H1 (cell line): ENCODE results near the gene FAM120A. TPM values are rescaled to one million over a fixed set of nuclear protein-coding genes. Genes with fewer than 3 reads are reported as not detected.
A peak's percentile ranks its signal among the peaks of the same experiment; 100 is the strongest.

Experiments used
- CTCF ChIA-PET: fragments of 300-600 bp; sonication (Branson Sonifier 250); formaldehyde crosslinking; loops from one replicate; lab custom pipeline; 2021; ENCODE audit not compliant: partially characterized antibody; lab: Charles Lee
- POLR2A ChIA-PET: fragments of 300-600 bp; sonication (Branson Sonifier 250); formaldehyde crosslinking; loops from one replicate; lab custom pipeline; 2021; ENCODE audit warnings: inconsistent platforms; ENCODE audit not compliant: partially characterized antibody; lab: Charles Lee
- DNase-seq, 2 experiments: peaks; one replicate each; pipeline versions ENCODE4 v3.0.0 to v3.0.0-alpha.2; 2010 to 2022; ENCODE audit warnings: low spot score in 2 of 2, low read depth in 1 of 2, mixed read lengths in 1 of 2
- FAIRE-seq: peaks from 2 replicates; lab custom pipeline; 2011; peaks lifted over from hg19 to GRCh38; lab: Jason Lieb, UNC
- H2AFZ ChIP-seq: 2 replicates; pipeline ENCODE4 v1.8.1; 2012; ENCODE audit warnings: low read length, inconsistent platforms
- H2AK5ac ChIP-seq: 2 replicates; pipeline ENCODE4 v1.6.1; 2013; ENCODE audit warnings: low read depth, low read length
- H2BK120ac ChIP-seq: replicated peaks from 2 replicates; pipeline ENCODE3; 2013; ENCODE audit warnings: low read depth, low read length, inconsistent platforms
- H2BK12ac ChIP-seq: 2 replicates; pipeline ENCODE4 v1.6.1; 2013; ENCODE audit warnings: low read depth, low read length
- H2BK15ac ChIP-seq: 2 replicates; pipeline ENCODE4 v1.6.1; 2013; ENCODE audit warnings: low read length
- H2BK20ac ChIP-seq: 2 replicates; pipeline ENCODE4 v1.6.1; 2013; ENCODE audit warnings: low read length
- H2BK5ac ChIP-seq: 2 replicates; pipeline ENCODE4 v1.6.1; 2013; ENCODE audit warnings: low read depth, low read length
- H3K14ac ChIP-seq: 2 replicates; pipeline ENCODE4 v1.6.1; 2013; ENCODE audit warnings: inconsistent platforms; ENCODE audit not compliant: insufficient read length
- H3K18ac ChIP-seq: 2 replicates; pipeline ENCODE4 v1.6.1; 2013; ENCODE audit warnings: low read length; ENCODE audit errors: extremely low read depth
- H3K23ac ChIP-seq: 2 replicates; pipeline ENCODE4 v1.6.1; 2013; ENCODE audit warnings: inconsistent platforms; ENCODE audit not compliant: insufficient read length
- H3K23me2 ChIP-seq: 2 replicates; pipeline ENCODE4 v1.6.1; 2013; ENCODE audit warnings: low read depth, low read length
- H3K27ac ChIP-seq: 2 replicates; pipeline ENCODE4 v1.6.1; 2011; ENCODE audit warnings: low read depth, low read length, inconsistent platforms
- H3K27me3 ChIP-seq, 4 experiments: replicated peaks in 1 of 4; 1 replicate in 1 of 4; 2 replicates in 3 of 4; pipeline versions ENCODE4 v1.6.1 to v1.8.1; 2011 to 2013; ENCODE audit warnings: low read length in 3 of 4, mild to moderate bottlenecking in 3 of 4, inconsistent platforms in 2 of 4, mixed read lengths in 2 of 4, moderate library complexity in 1 of 4; ENCODE audit not compliant: control insufficient read depth in 3 of 4, insufficient read depth in 3 of 4; ENCODE audit errors: extremely low read depth in 1 of 4
- H3K36me3 ChIP-seq, 4 experiments: 2 replicates each; pipeline versions ENCODE4 v1.6.1 to v1.8.1; 2011 to 2013; ENCODE audit warnings: mild to moderate bottlenecking in 4 of 4, low read length in 3 of 4, moderate library complexity in 2 of 4, control low read depth in 1 of 4, inconsistent platforms in 1 of 4; ENCODE audit not compliant: insufficient read depth in 4 of 4, control insufficient read depth in 2 of 4
- H3K4ac ChIP-seq: replicated peaks from 2 replicates; pipeline ENCODE3; 2013; ENCODE audit warnings: low read length, low read depth, mixed read lengths, inconsistent platforms; ENCODE audit not compliant: insufficient read length
- H3K4me1 ChIP-seq, 4 experiments: replicated peaks in 1 of 4; 1 replicate in 1 of 4; 2 replicates in 3 of 4; pipeline versions ENCODE4 v1.6.1 to v1.8.1; 2011 to 2013; ENCODE audit warnings: low read length in 3 of 4, inconsistent platforms in 2 of 4, mixed read lengths in 1 of 4; ENCODE audit not compliant: insufficient read depth in 4 of 4, control insufficient read depth in 3 of 4
- H3K4me2 ChIP-seq, 2 experiments: 2 replicates each; pipeline versions ENCODE4 v1.6.1 to v1.8.1; 2011 to 2013; ENCODE audit warnings: low read depth in 2 of 2, low read length in 2 of 2, control low read depth in 1 of 2, inconsistent platforms in 1 of 2, mild to moderate bottlenecking in 1 of 2; ENCODE audit not compliant: insufficient read depth in 1 of 2
- H3K4me3 ChIP-seq, 4 experiments: fragments of 200-600, 300-600 bp in 1 of 4; sonication (generic), shearing (Covaris generic), sonication (Bioruptor Twin) in 1 of 4; 2 replicates each; pipeline versions ENCODE4 v1.5.1 to v1.8.1; 2011 to 2016; ENCODE audit warnings: low read length in 4 of 4, low read depth in 3 of 4, control low read depth in 2 of 4, inconsistent platforms in 2 of 4, mild to moderate bottlenecking in 2 of 4, mixed read lengths in 1 of 4, moderate library complexity in 1 of 4; ENCODE audit not compliant: insufficient read depth in 2 of 4; ENCODE audit errors: extremely low read depth in 1 of 4
- H3K56ac ChIP-seq: replicated peaks from 2 replicates; pipeline ENCODE3; 2013; ENCODE audit warnings: low read depth, mild to moderate bottlenecking, mixed read lengths, low read length, inconsistent platforms; ENCODE audit not compliant: insufficient read length
- H3K79me1 ChIP-seq: 2 replicates; pipeline ENCODE4 v1.6.1; 2013; ENCODE audit warnings: low read depth, low read length, control low read depth
- H3K79me2 ChIP-seq, 2 experiments: 2 replicates each; pipeline versions ENCODE4 v1.6.1 to v1.8.1; 2012 to 2013; ENCODE audit warnings: low read length in 2 of 2, mild to moderate bottlenecking in 2 of 2, inconsistent platforms in 1 of 2; ENCODE audit not compliant: insufficient read depth in 2 of 2, control insufficient read depth in 1 of 2
- H3K9ac ChIP-seq, 4 experiments: replicated peaks in 1 of 4; 1 replicate in 1 of 4; 2 replicates in 3 of 4; pipeline versions ENCODE4 v1.6.1 to v1.8.1; 2011 to 2013; ENCODE audit warnings: low read depth in 3 of 4, low read length in 3 of 4, control low read depth in 2 of 4, mild to moderate bottlenecking in 2 of 4, moderate library complexity in 2 of 4, inconsistent platforms in 1 of 4; ENCODE audit errors: extremely low read depth in 1 of 4
- H3K9me3 ChIP-seq, 2 experiments: 2 replicates each; pipeline versions ENCODE4 v1.6.1 to v1.8.1; 2012 to 2013; ENCODE audit warnings: mild to moderate bottlenecking in 2 of 2, moderate library complexity in 2 of 2, control low read depth in 1 of 2, inconsistent platforms in 1 of 2, low read depth in 1 of 2, low read length in 1 of 2, mixed read lengths in 1 of 2; ENCODE audit not compliant: insufficient read depth in 2 of 2
- H4K20me1 ChIP-seq, 2 experiments: replicated peaks in 1 of 2; 2 replicates each; pipeline versions ENCODE3 to v1.8.1; 2011 to 2013; ENCODE audit warnings: inconsistent platforms in 2 of 2, low read length in 2 of 2, mild to moderate bottlenecking in 1 of 2; ENCODE audit not compliant: insufficient read depth in 2 of 2, control insufficient read depth in 1 of 2
- H4K5ac ChIP-seq: 2 replicates; pipeline ENCODE4 v1.6.1; 2013; ENCODE audit warnings: low read length, low read depth, mixed read lengths, inconsistent platforms; ENCODE audit not compliant: insufficient read length
- H4K8ac ChIP-seq: 2 replicates; pipeline ENCODE4 v1.8.0; 2013; ENCODE audit warnings: mild to moderate bottlenecking, moderate library complexity, low read length, inconsistent platforms; ENCODE audit not compliant: insufficient read depth; ENCODE audit errors: extremely low read depth
- H4K91ac ChIP-seq: replicated peaks from 2 replicates; pipeline ENCODE3; 2013; ENCODE audit warnings: low read length, mixed read lengths, inconsistent platforms; ENCODE audit not compliant: insufficient read length
- BCL11A ChIP-seq, 2 experiments: IDR thresholded peaks; one replicate each; pipeline ENCODE4 v1.6.1; 2011; ENCODE audit warnings: low read depth in 2 of 2, low read length in 2 of 2, mild to moderate bottlenecking in 2 of 2
- CEBPB ChIP-seq: IDR thresholded peaks from 2 replicates; pipeline ENCODE4 v1.6.1; 2012; ENCODE audit warnings: low read depth, low read length
- FOSL1 ChIP-seq: IDR thresholded peaks from 2 replicates; pipeline ENCODE4 v1.6.1; 2011; ENCODE audit warnings: mild to moderate bottlenecking, low read depth, low read length, moderate library complexity; ENCODE audit not compliant: insufficient read depth
- HDAC2 ChIP-seq, 2 experiments: fragments of 300-600 bp in 1 of 2; sonication (generic) in 1 of 2; IDR thresholded peaks; 2 replicates each; pipeline ENCODE4 v1.6.1; 2011 to 2012; ENCODE audit warnings: low read depth in 2 of 2, low read length in 2 of 2, mild to moderate bottlenecking in 2 of 2, moderate library complexity in 2 of 2, borderline replicate concordance in 1 of 2, inconsistent platforms in 1 of 2
- JUND ChIP-seq: IDR thresholded peaks from 2 replicates; pipeline ENCODE4 v1.6.1; 2011; ENCODE audit warnings: mild to moderate bottlenecking, improper control_type of control experiment, low read length
- NANOG ChIP-seq: IDR thresholded peaks from 2 replicates; pipeline ENCODE4 v1.6.1; 2011; ENCODE audit warnings: low read length, low read depth, mild to moderate bottlenecking, inconsistent platforms; ENCODE audit not compliant: insufficient read depth, poor library complexity, severe bottlenecking
- PHF8 ChIP-seq: fragments of 200-600 bp; sonication (generic); conservative IDR thresholded peaks from 2 replicates; pipeline ENCODE4 v1.7.1; 2012; ENCODE audit warnings: low read depth, mild to moderate bottlenecking, inconsistent platforms, low read length, moderate library complexity
- POU5F1 ChIP-seq: IDR thresholded peaks from 2 replicates; pipeline ENCODE4 v1.6.1; 2011; ENCODE audit warnings: low read depth, mild to moderate bottlenecking, low read length, moderate library complexity
- RXRA ChIP-seq: IDR thresholded peaks from 2 replicates; pipeline ENCODE4 v1.6.1; 2011; ENCODE audit warnings: low read depth, mild to moderate bottlenecking, low read length, moderate library complexity; ENCODE audit not compliant: insufficient read depth
- TAF1 ChIP-seq: IDR thresholded peaks from 2 replicates; pipeline ENCODE4 v1.6.1; 2011; ENCODE audit warnings: mild to moderate bottlenecking, low read depth, low read length
- TBP ChIP-seq: IDR thresholded peaks from 2 replicates; pipeline ENCODE4 v1.6.1; 2011; ENCODE audit warnings: low read depth, low read length, improper control_type of control experiment
- USF2 ChIP-seq: IDR thresholded peaks from 2 replicates; pipeline ENCODE4 v1.6.1; 2011; ENCODE audit warnings: low read length, improper control_type of control experiment
- YY1 ChIP-seq: IDR thresholded peaks from 2 replicates; pipeline ENCODE4 v1.6.1; 2011; ENCODE audit warnings: low read depth, mild to moderate bottlenecking, low read length
- WGBS, 2 experiments: shearing (Covaris generic) in 1 of 2; methylation state at CpG; one replicate each; pipeline versions ENCODE4 v1.1.6 to v1.1.7; 2013 to 2015; ENCODE audit warnings: low lambda C conversion rate in 2 of 2, mixed read lengths in 2 of 2, inconsistent platforms in 1 of 2, low coverage in 1 of 2, missing lambda C conversion rate in 1 of 2; ENCODE audit not compliant: insufficient replicate concordance in 2 of 2, insufficient coverage in 1 of 2, insufficient read length in 1 of 2; ENCODE audit errors: extremely low coverage in 1 of 2, missing lambda C conversion rate in 1 of 2; 5-methylcytosine and 5-hydroxymethylcytosine counted together
- polyA plus RNA-seq, 7 experiments: library from polyadenylated mRNA; depleted of rRNA in 3 of 7; stranded (reverse) in 5 of 7; unstranded in 2 of 7; fragments of >200 nt in 5 of 7; fragments of 200-250 nt in 2 of 7; gene quantifications; 1 replicate in 5 of 7; 2 replicates in 1 of 7; 4 replicates in 1 of 7; pipeline versions ENCODE4 v1.2.1 to v1.2.3, GENCODE V29; 2011 to 2013; ENCODE audit warnings: missing spikeins in 2 of 7, mixed read lengths in 2 of 7
- total RNA-seq: library from RNA; stranded (reverse); fragmentation: NEBNext Ultra II Directional; extraction: Animal tissue kit (Norgen Biotek cat#: 25700); gene quantifications from 2 replicates; pipeline ENCODE4 v1.2.1, GENCODE V29; 2021

Gene FAM120A
- total and polyA plus RNA-seq, 2 of the 8 experiments (the other 6 are each of a cell fraction or from before 2014, with no cell fraction given) = 24.9 to 54.7 TPM

- peaks cover 8 to 12% of the 10 kb centered on the region in 2 experiments for H4K20me1 ChIP-seq
- CTCF ChIA-PET = interaction anchor here (1.6 kb wide), 1 partner anchor 13 kb away, joined by 8 read pairs; no protein-coding TSS in a partner anchor
- peaks cover 6 to 25% (median 18%) of the 10 kb centered on the region in 4 experiments for H3K4me1 ChIP-seq
- TF ChIP-seq JUND = no peak
- TF ChIP-seq POU5F1 = no peak
- TF ChIP-seq CEBPB = no peak
- no peak for TF ChIP-seq USF2
- no peak for TF ChIP-seq BCL11A (IDR thresholded peaks at IDR 0.05; ENCODE audit: low read depth in 2 of 2, low read length in 2 of 2)
- no peak for TF ChIP-seq TBP
- TF ChIP-seq YY1 = no peak
- TF ChIP-seq FOSL1 = no peak
- no peak for TF ChIP-seq NANOG
- no peak for TF ChIP-seq PHF8
- no peak for TF ChIP-seq TAF1
- TF ChIP-seq HDAC2 (IDR thresholded peaks at IDR 0.05; ENCODE audit: borderline replicate concordance in 1 of 2, low read depth in 2 of 2, low read length in 2 of 2) = no peak
- no peak for TF ChIP-seq RXRA
Observed at GRCh38 chr9:93467462-93467861, 16.0 kb downstream of the FAM120A start.

More at GRCh38 chr9:93467462-93467861, 16.0 kb downstream of the FAM120A start:
- H3K56ac ChIP-seq = no peak overlapping the region
- H2BK15ac ChIP-seq = no peak overlapping the region
- DNase-seq (no peak), FAIRE-seq (no peak)
- H3K4me3 ChIP-seq = no peak overlapping the region
- POLR2A ChIA-PET = no interaction called here
- H3K4me2 ChIP-seq = peak overlapping the region in 1 of 2 experiments; percentile 49; a peak in 2 of 4 replicates
- H3K4ac ChIP-seq = no peak overlapping the region
- H3K79me2 ChIP-seq = peaks cover 17 to 94% of the 10 kb centered on the region in 2 experiments
- H3K14ac ChIP-seq = no peak overlapping the region
- no peak overlapping the region for H2BK12ac ChIP-seq
- H2AFZ ChIP-seq = no peak overlapping the region
- H3K36me3 ChIP-seq = peaks cover 0 to 3% (median 2%) of the 10 kb centered on the region in 4 experiments; a peak in 2 of 8 replicates
- H3K27ac ChIP-seq = no peak overlapping the region
- no peak overlapping the region for H2BK120ac ChIP-seq
- no peaks in the 10 kb centered on the region for H3K9me3 ChIP-seq
- no peak overlapping the region for H3K23ac ChIP-seq
- no peaks in the 10 kb centered on the region for H3K27me3 ChIP-seq
- H3K9ac ChIP-seq = no peak overlapping the region
- no peak overlapping the region for H4K91ac ChIP-seq
- no peak overlapping the region for H4K5ac ChIP-seq
- 89% methylated on average over 3 of the region's 3 CpGs; no CpG with 5 or more reads in 1 of the 2 experiments for WGBS, 2 experiments
- H3K23me2 ChIP-seq = no peaks in the 10 kb centered on the region
- no peak overlapping the region for H4K8ac ChIP-seq
- H2BK20ac ChIP-seq = no peak overlapping the region
- no peak overlapping the region for H2AK5ac ChIP-seq
- H3K79me1 ChIP-seq = peaks cover 13% of the 10 kb centered on the region
- no peak overlapping the region for H2BK5ac ChIP-seq
- no peak overlapping the region for H3K18ac ChIP-seq
